SJSA1 (cell line): ENCODE measurements around the gene SPDYE9. TPM values are rescaled to one million over a fixed set of nuclear protein-coding genes. Genes with fewer than 3 reads are reported as not detected.
"Not testable (repeated sequence)": the region's sequence is repeated elsewhere in the genome, so short reads cannot be mapped to it uniquely, and the experiment has no call there.

Experiments used
- DNase-seq, 2 experiments: peaks; one replicate each; pipeline ENCODE4 v3.0.0-alpha.2; 2015 to 2020; ENCODE audit warnings: low spot score in 2 of 2, low read depth in 1 of 2
- H3K27ac ChIP-seq: fragments of 250-450 bp; sonication (Bioruptor Pico); 2 replicates; pipeline ENCODE4 v1.5.1; 2020; ENCODE audit warnings: mild to moderate bottlenecking, moderate library complexity
- H3K27me3 ChIP-seq: fragments of 250-450 bp; sonication (Bioruptor Pico); replicated peaks from 2 replicates; pipeline ENCODE4 v1.5.1; 2020; ENCODE audit warnings: mild to moderate bottlenecking, moderate library complexity
- H3K36me3 ChIP-seq: fragments of 250-450 bp; sonication (Bioruptor Pico); 2 replicates; pipeline ENCODE4 v1.5.1; 2020; ENCODE audit warnings: mild to moderate bottlenecking
- H3K4me1 ChIP-seq: fragments of 250-450 bp; sonication (Bioruptor Pico); replicated peaks from 2 replicates; pipeline ENCODE4 v1.6.1; 2021; ENCODE audit warnings: mild to moderate bottlenecking
- H3K4me3 ChIP-seq: fragments of 250-450 bp; sonication (Bioruptor Pico); 2 replicates; pipeline ENCODE4 v1.5.1; 2020; ENCODE audit warnings: mild to moderate bottlenecking
- H3K9me3 ChIP-seq: fragments of 250-450 bp; sonication (Bioruptor Pico); replicated peaks from 2 replicates; pipeline ENCODE4 v1.5.1; 2020; ENCODE audit warnings: mild to moderate bottlenecking
- total RNA-seq: library from RNA; depleted of rRNA; stranded (reverse); fragments of >200 nt; shearing (Covaris generic); gene quantifications from 2 replicates; pipeline ENCODE4 v1.2.3, GENCODE V29; 2014; rRNA removed

Gene SPDYE9, protein sequence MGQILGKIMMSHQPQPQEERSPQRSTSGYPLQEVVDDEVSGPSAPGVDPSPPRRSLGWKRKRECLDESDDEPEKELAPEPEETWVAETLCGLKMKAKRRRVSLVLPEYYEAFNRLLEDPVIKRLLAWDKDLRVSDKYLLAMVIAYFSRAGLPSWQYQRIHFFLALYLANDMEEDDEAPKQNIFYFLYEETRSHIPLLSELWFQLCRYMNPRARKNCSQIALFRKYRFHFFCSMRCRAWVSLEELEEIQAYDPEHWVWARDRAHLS
- total RNA-seq, result not detected in 2 replicates

- H3K27me3 ChIP-seq, DNase-seq, H3K27ac ChIP-seq: not testable (repeated sequence)
Measured at GRCh38 chr7:73085938-73086337, at the start of gene SPDYE9. TSS of gene SPDYE9 (minus strand) at chr7:73086038. CDS start at chr7:73084238, 1,800 bp downstream.

DNA sequence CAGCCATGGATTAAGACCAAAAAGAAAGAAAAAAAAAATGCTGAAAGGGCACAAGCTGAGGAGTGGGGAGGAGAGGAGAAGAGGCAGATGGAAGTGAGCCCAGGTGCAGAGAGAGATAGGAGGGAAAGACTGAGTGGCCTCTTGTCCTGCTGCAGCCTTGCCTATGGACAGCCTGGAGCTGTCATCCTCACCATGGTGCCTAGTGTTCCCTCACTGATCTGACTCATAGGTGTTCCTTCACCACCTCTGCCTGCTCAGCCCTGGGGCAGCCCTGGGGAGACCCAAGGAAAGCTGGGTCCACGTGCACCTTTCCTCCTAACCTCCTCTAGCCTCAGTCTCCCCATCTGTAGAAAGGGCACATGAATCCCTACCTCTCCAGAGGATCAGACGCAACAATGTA is 49.0 kb upstream of the SPDYE9 start:
- H3K4me1 ChIP-seq, H3K36me3 ChIP-seq, H3K4me3 ChIP-seq, H3K27ac ChIP-seq, H3K9me3 ChIP-seq, H3K27me3 ChIP-seq, DNase-seq: not testable (repeated sequence)

More at GRCh38 chr7:73085938-73086337, at the start of gene SPDYE9:
- not testable (repeated sequence) for H3K9me3 ChIP-seq, H3K4me3 ChIP-seq, H3K36me3 ChIP-seq, H3K4me1 ChIP-seq

DNA sequence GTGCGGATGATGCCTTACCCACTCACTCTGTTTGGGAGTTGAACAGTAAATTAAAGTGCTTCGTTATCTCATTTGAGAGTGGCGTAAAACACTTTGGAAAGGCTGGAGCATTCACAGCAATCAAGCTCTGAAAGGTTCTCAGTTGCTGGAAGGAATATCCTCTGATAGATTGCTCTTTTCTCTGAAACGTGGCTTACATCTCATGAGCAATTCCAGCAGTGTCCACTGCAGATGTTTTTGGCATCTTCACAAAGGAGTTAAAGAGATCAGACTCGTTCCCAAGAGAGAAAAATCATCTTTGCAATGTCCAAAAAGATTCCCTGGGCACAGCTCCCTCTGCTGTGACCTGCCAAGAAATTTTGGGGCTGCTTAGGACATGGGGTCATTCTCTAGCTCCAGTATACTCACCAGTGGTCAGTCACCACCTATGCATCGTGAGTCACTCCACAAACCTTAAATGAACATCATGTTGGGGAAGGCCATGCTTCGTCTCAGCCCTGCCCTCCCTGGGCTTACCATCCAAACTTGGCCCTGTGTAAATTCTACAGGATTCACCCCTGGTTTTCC is 46.9 kb upstream of the SPDYE9 start:
- H3K4me1 ChIP-seq, H3K36me3 ChIP-seq, H3K9me3 ChIP-seq, H3K4me3 ChIP-seq, H3K27me3 ChIP-seq, DNase-seq, H3K27ac ChIP-seq: not testable (repeated sequence)

GRCh38 chr7:73130612-73131011 is 44.8 kb upstream of the SPDYE9 start:
- not testable (repeated sequence) for H3K36me3 ChIP-seq, H3K4me1 ChIP-seq, DNase-seq, H3K27me3 ChIP-seq, H3K27ac ChIP-seq, H3K4me3 ChIP-seq, H3K9me3 ChIP-seq

- H3K27ac ChIP-seq, DNase-seq, H3K4me1 ChIP-seq, H3K27me3 ChIP-seq, H3K36me3 ChIP-seq, H3K4me3 ChIP-seq, H3K9me3 ChIP-seq: not testable (repeated sequence)
Measured at GRCh38 chr7:73124126-73124525, 38.3 kb upstream of the SPDYE9 start.

DNA sequence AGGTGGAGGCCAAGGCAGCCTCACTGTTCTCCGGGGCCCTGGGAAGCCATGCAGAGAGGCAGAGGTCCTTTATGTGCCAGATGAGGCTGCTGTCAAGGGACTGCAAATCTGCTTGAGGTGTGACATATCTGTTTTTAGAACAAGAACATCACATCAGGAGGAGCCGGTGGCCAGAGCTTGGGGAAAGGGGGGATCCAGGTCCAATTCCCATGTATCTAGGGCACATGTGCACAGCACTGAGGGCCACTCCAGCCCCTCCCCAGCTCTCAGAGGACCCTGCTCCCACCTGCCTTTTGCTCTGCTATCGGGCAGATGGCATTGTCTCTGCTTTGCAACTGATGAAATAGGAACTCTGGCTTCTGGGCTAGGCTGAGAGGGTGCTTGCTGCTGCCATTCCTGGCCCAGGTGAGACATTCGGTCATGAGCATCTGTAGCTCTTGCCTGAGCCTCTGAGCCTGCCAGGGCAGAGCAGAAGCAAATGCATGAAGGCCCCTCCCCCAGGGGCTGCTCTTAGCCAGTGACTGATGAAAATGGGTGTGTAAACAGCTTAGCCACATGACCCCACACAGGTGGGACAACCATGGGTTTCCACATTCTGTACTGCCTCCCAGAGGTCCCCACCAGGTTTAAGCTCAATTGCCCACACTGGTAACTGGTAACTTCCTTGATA is 37.1 kb upstream of the SPDYE9 start:
- H3K4me1 ChIP-seq, H3K4me3 ChIP-seq, H3K27ac ChIP-seq, H3K9me3 ChIP-seq, H3K36me3 ChIP-seq, H3K27me3 ChIP-seq: not testable (repeated sequence)
- DNase-seq, result peak in 1 of 2 experiments; percentile 38

- DNase-seq, H3K36me3 ChIP-seq, H3K4me1 ChIP-seq, H3K4me3 ChIP-seq, H3K27me3 ChIP-seq, H3K27ac ChIP-seq, H3K9me3 ChIP-seq: not testable (repeated sequence)
Measured at GRCh38 chr7:73118155-73118554, 32.3 kb upstream of the SPDYE9 start.

- not testable (repeated sequence) for H3K4me3 ChIP-seq, DNase-seq, H3K27me3 ChIP-seq, H3K27ac ChIP-seq, H3K9me3 ChIP-seq, H3K36me3 ChIP-seq, H3K4me1 ChIP-seq
Measured at GRCh38 chr7:73057811-73058210, 28.0 kb downstream of the SPDYE9 start, which contains the start of gene SPDYE11. TSS of gene SPDYE11 (minus strand) at chr7:73057911. CDS start at chr7:73056111, 1,800 bp downstream.

DNA sequence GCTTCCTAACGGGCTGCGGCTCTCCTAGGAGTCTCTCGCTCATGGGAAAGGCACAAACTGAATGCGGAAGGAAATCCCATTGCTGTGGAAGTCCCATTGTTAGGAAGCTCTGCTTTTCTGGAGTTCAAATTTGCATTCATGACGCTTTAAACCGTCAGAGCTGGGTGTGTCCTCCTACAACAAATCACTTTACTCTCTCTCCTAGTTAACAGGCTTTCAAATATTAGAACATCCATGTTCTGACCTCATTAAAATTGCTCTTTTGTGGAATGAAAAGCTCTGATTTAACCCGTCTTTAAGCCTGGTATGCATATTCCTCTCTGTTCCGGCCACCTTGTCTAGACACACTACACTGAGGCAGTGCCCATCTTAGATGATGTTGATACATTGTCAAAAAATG is 56.2 kb downstream of the SPDYE9 start, which contains the start of gene SPDYE8:
TSS of gene SPDYE8 (minus strand) at position 101 of the 400 bp plus-strand sequence. CDS start 1,800 bp downstream, outside the sequence.
- H3K27me3 ChIP-seq, H3K4me3 ChIP-seq, H3K27ac ChIP-seq, H3K36me3 ChIP-seq, H3K4me1 ChIP-seq, DNase-seq, H3K9me3 ChIP-seq: not testable (repeated sequence)

Other genes starting within 250 kb of the SPDYE9 start
- 5.4 and 5.8 TPM in 2 replicates for gene POM121, start 160.9 kb downstream of the SPDYE9 start, total RNA-seq
- gene TRIM74, start 116.6 kb downstream of the SPDYE9 start, total RNA-seq, result not detected in 2 replicates
- gene SPDYE8, start 56.3 kb downstream of the SPDYE9 start, total RNA-seq, result 0.24 TPM in 1 of 2 replicates, not detected in the other
- not detected in 2 replicates for gene SPDYE11, start 28.1 kb downstream of the SPDYE9 start, total RNA-seq
- 46.3 and 64.0 TPM in 2 replicates for gene NSUN5, start 222.8 kb upstream of the SPDYE9 start, total RNA-seq
- gene TRIM50, start 242.0 kb upstream of the SPDYE9 start, total RNA-seq, result not detected in 2 replicates
- not detected in 2 replicates for gene FKBP6, start 242.1 kb upstream of the SPDYE9 start, total RNA-seq